Smooth muscle cell of the brain vasculature (primary cell): Measurements from ENCODE around the gene HIVEP2.

Experiments
- DNase-seq: peaks from one replicate; pipeline ENCODE4 v3.0.0-alpha.2; 2012; ENCODE audit warnings: low read depth, low spot score

The HIVEP2 gene

GRCh38 chr6:142738731-142739130 is 206.2 kb downstream of the HIVEP2 start:
- no peak for DNase-seq

- DNase-seq = no peak
Observed at GRCh38 chr6:142738035-142738396, 207.0 kb downstream of the HIVEP2 start.

GRCh38 chr6:142737368-142738034 is 207.5 kb downstream of the HIVEP2 start:
- DNase-seq = no peak

GRCh38 chr6:142735204-142735603 is 209.8 kb downstream of the HIVEP2 start:
- no peak for DNase-seq

- no peak for DNase-seq
Observed at GRCh38 chr6:142732790-142733189, 212.2 kb downstream of the HIVEP2 start.

- DNase-seq = no peak
Observed at GRCh38 chr6:142731611-142732010, 213.4 kb downstream of the HIVEP2 start.

GRCh38 chr6:142729618-142730017 is 215.4 kb downstream of the HIVEP2 start:
- DNase-seq = no peak

- no peak for DNase-seq
Observed at GRCh38 chr6:142728910-142729481, 216.0 kb downstream of the HIVEP2 start.

GRCh38 chr6:142728364-142728763 is 216.6 kb downstream of the HIVEP2 start:
- no peak for DNase-seq

GRCh38 chr6:142726616-142727015 is 218.4 kb downstream of the HIVEP2 start:
- DNase-seq = no peak

GRCh38 chr6:142725024-142725770 is 219.8 kb downstream of the HIVEP2 start:
- no peak for DNase-seq

GRCh38 chr6:142722841-142723240 is 222.1 kb downstream of the HIVEP2 start:
- DNase-seq = no peak

- DNase-seq = no peak
Observed at GRCh38 chr6:142722012-142722411, 223.0 kb downstream of the HIVEP2 start.

GRCh38 chr6:142721215-142721920 is 223.6 kb downstream of the HIVEP2 start:
- no peak for DNase-seq

- DNase-seq = no peak
Observed at GRCh38 chr6:142718667-142719191, 226.2 kb downstream of the HIVEP2 start.

- no peak for DNase-seq
Observed at GRCh38 chr6:142716097-142716496, 228.9 kb downstream of the HIVEP2 start.

GRCh38 chr6:142714951-142715785 is 229.8 kb downstream of the HIVEP2 start:
- no peak for DNase-seq

- no peak for DNase-seq
Observed at GRCh38 chr6:142713959-142714358, 231.0 kb downstream of the HIVEP2 start.

GRCh38 chr6:142712231-142712630 is 232.7 kb downstream of the HIVEP2 start:
- no peak for DNase-seq

GRCh38 chr6:142708651-142709050 is 236.3 kb downstream of the HIVEP2 start:
- DNase-seq = no peak

GRCh38 chr6:142707255-142707654 is 237.7 kb downstream of the HIVEP2 start:
- DNase-seq = no peak
